ENCODE measurements around the gene GTPBP4.

DNA sequence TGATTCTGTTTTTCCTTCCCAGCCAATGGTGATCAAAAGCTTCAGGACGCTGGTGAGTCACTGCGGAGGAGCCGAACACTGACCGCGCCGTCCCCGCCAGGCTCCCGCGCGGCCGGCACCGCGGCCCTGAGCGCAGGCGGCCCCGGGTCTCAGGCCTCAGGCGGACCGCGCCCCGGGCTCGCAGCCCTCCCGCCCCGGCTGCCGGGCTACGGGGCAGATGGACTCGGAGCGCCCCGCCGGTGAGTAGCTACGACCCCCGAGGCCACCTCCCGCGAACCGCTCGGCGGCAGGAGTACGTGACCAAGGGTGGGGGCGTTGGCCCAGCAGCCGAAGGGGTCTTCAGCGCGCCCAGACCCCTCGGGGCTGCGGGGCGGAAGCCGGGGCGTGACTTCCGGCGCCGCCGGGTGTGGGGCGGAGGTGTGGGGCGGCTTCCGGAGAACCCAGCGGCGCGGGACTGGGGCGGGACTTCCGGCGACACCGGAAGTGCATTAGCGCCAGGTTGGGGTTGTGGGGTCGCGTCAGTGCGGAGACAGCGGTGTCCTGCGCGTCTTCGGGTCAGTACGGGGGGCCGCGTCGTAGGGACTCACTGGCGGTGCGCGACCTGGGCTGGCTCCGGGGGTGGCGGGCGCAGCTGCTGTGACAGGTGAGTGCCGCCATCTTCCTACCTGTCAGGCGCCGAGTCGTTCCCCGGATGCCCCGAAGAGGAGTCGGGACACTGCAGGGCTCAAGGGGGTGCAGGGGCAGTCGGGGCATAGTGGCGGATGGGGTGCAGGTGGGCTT is 68.3 kb downstream of the GTPBP4 start, which contains the start of gene WDR37:
- TF ChIP-seq CTCF (IDR thresholded peaks at IDR 0.05; ENCODE audit: low read depth, low read length), result no peak
- TF ChIP-seq POLR2A (IDR thresholded peaks at IDR 0.05; ENCODE audit: extremely low read depth, insufficient read length), result peak; percentile 52
- no peak for TF ChIP-seq MYC (IDR thresholded peaks at IDR 0.05; ENCODE audit: low read depth, low read length)
- TF ChIP-seq, protein P1, sequence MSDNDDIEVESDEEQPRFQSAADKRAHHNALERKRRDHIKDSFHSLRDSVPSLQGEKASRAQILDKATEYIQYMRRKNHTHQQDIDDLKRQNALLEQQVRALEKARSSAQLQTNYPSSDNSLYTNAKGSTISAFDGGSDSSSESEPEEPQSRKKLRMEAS (IDR thresholded peaks at IDR 0.05; ENCODE audit: low read depth, low read length), result no peak
